GM19467 (cell line): ENCODE data around the gene RAMP2.

Source experiments
- ATAC-seq: cut with Tn5 transposase; IDR thresholded peaks from one replicate; pipeline ENCODE4 v1.9.1; 2021; ENCODE audit warnings: mild to moderate bottlenecking, moderate library complexity; ENCODE audit not compliant: unreplicated experiment

Gene RAMP2

GRCh38 chr17:42791948-42792347, 30.9 kb downstream of the RAMP2 start:
- ATAC-seq, result no peak

- ATAC-seq, result no peak
Observed at GRCh38 chr17:42792545-42792944, 31.5 kb downstream of the RAMP2 start.

DNA sequence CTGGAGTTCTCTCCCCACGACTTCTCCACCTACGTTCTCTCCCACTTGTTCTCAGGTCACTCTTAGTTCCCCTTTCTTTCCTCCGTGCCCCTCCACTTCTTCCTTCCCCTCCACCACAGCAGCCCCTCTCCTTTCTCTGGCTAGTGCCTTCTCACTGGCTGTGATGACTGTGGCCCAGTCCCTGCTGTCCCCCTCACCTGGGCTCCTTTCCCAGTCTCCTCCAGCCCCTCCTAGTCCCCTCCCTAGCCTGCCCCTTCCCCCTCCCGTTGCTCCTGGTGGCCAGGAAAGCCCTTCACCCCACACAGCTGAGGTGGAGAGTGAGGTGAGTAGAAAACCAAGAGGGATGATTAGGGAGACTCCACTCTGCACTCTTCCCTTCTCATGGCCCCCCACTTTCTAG, 34.0 kb downstream of the RAMP2 start:
- no peak for ATAC-seq

- ATAC-seq, result no peak
Observed at GRCh38 chr17:42795465-42795864, 34.4 kb downstream of the RAMP2 start.

DNA sequence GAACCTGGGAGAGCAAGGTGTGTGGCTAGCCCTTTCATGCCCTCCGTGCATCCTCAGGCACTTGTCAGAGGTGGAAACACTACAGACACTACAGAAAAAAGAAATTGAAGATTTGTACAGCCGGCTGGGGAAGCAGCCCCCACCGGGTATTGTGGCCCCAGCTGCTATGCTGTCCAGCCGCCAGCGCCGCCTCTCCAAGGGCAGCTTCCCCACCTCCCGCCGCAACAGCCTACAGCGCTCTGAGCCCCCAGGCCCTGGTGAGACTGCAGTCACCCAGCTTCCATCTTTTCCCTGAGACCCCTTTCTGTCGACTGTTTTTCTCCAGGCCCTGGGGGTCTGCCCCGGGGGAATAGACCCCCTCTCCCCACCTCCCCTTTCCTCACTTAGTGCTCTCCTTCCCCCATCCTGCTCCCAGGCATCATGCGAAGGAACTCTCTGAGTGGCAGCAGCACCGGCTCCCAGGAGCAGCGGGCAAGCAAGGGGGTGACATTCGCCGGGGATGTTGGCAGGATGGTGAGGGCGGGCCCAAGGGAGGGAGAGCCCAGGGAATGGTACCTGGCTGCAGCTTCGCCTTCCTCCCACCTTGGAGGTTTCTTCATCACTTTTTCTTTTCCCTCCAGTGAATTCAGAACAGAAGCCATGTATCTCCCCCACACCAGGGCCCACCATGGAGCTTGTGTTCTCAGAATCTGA, 35.2 kb downstream of the RAMP2 start:
- ATAC-seq, result no peak

GRCh38 chr17:42797067-42798007, 36.3 kb downstream of the RAMP2 start:
- no peak for ATAC-seq

DNA sequence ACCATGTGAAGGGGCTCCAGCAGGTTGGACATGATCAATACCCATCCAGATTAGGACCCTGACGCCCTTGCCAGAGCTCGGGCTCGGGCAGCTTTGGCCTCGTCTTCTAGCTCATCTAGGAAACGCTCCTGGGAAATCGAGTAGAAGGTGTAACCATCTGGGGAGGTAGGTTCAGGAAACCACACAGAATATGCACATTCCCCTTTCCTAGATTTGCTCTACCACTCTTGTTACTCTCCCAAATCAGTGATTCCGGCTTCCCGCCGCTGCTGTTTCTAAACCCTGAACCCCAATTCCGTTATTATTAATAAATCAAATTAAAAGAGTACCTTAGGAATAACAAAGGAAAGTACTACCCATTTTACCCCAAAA, 37.0 kb downstream of the RAMP2 start:
- no peak for ATAC-seq

- peak; percentile 77 for ATAC-seq
Observed at GRCh38 chr17:42798383-42799380, 37.7 kb downstream of the RAMP2 start, which contains the start of the genes CNTD1 and COA3. Gene CNTD1 (plus strand): TSS chr17:42798861. CDS start chr17:42799068, 207 bp downstream. Gene COA3 (minus strand): TSS chr17:42798704. CDS start chr17:42798681, 23 bp downstream.

GRCh38 chr17:42803074-42803883, 42.3 kb downstream of the RAMP2 start:
- ATAC-seq, result no peak

DNA sequence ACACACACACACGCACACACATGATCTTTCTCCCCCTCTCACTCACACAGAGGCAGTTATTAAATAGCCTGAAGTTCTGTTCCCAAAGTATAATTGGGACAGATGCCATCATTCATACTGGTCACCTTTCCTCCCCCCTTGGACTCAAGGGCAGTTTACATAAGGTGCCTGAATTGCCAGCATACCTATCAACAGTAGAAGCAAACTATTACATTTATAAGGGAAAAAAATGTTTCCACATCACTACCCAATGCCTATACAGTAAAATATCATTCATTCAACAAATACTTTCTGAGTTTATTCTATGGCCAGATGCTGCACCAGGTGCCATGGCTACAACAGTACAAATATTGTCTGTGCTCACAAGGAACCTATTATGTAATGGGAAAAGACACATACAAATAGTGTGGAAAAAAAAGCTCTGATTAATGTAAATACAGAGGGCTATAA, 43.9 kb downstream of the RAMP2 start:
- ATAC-seq, result no peak

- no peak for ATAC-seq
Observed at GRCh38 chr17:42806249-42806648, 45.2 kb downstream of the RAMP2 start.

- ATAC-seq, result no peak
Observed at GRCh38 chr17:42809250-42809649, 48.2 kb downstream of the RAMP2 start.
